Breast epithelium (tissue), 4 donors: Measurements from ENCODE around the gene TSPAN11. TPM values are rescaled to one million over a fixed set of nuclear protein-coding genes. Genes with fewer than 3 reads are reported as not detected.

Source experiments
- DNase-seq, 2 donors: peaks; one replicate each; pipeline ENCODE4 v3.0.0-alpha.2; 2019; ENCODE audit warnings: low spot score in 2 of 2
- H3K27ac ChIP-seq, 2 donors: fragments of 200-600 bp; sonication (generic) in 1 of 2; one replicate each; pipeline ENCODE4 v1.5.1; 2016 to 2019; ENCODE audit warnings: mild to moderate bottlenecking in 1 of 2
- H3K27me3 ChIP-seq, 2 donors: fragments of 200-600 bp; sonication (generic) in 1 of 2; one replicate each; pipeline versions ENCODE4 v1.5.1 to v1.6.0; 2017 to 2019; ENCODE audit warnings: control low read depth in 1 of 2, mild to moderate bottlenecking in 1 of 2
- H3K36me3 ChIP-seq: fragments of 200-600 bp; one replicate; pipeline ENCODE4 v1.5.1; 2019
- H3K4me1 ChIP-seq, 2 donors: fragments of 200-600 bp; sonication (generic); one replicate each; pipeline ENCODE4 v1.5.1; 2016 to 2019; ENCODE audit warnings: control low read depth in 1 of 2
- H3K4me3 ChIP-seq, 3 donors: fragments of 200-600 bp; sonication (generic); 1 replicate in 2 of 3; 2 replicates in 1 of 3; pipeline ENCODE4 v1.5.1; 2016 to 2019; ENCODE audit warnings: mild to moderate bottlenecking in 3 of 3, moderate library complexity in 2 of 3
- H3K9me3 ChIP-seq, 2 donors: fragments of 200-600 bp; sonication (generic) in 1 of 2; one replicate each; pipeline ENCODE4 v1.5.1; 2016 to 2019; ENCODE audit warnings: control low read depth in 1 of 2
- POLR2A ChIP-seq: fragments of 450-650 bp; IDR thresholded peaks from one replicate; pipeline ENCODE4 v1.6.1; 2016; ENCODE audit warnings: antibody characterized with exemption, mild to moderate bottlenecking, moderate library complexity
- POLR2AphosphoS5 ChIP-seq, 3 donors: sonication (generic); formaldehyde crosslinking; IDR thresholded peaks; one replicate each; pipeline ENCODE4 v1.6.1; 2017; ENCODE audit warnings: antibody characterized with exemption in 3 of 3
- intact Hi-C: fragments of 100-400 bp; cut with DNase I; formaldehyde crosslinking; loops from one replicate; pipeline ENCODE4 v1.15.1; 2023; ENCODE audit warnings: low total_unique reads
- total RNA-seq, 3 donors: library from RNA; depleted of rRNA; stranded (reverse); fragments of >200 nt; gene quantifications; one replicate each; pipeline ENCODE4 v1.1.0, GENCODE V29; 2016
- TF ChIP-seq, protein P1 (sequence below), 3 donors: fragments of 450-650 bp; IDR thresholded peaks; one replicate each; pipeline ENCODE4 v1.5.1; 2016 to 2017; ENCODE audit warnings: antibody characterized with exemption in 3 of 3, mild to moderate bottlenecking in 3 of 3, moderate library complexity in 3 of 3

TSPAN11 gene
- total RNA-seq, 3 donors from 2014 or later = 0.48 to 1.3 (median 0.73) TPM

DNA sequence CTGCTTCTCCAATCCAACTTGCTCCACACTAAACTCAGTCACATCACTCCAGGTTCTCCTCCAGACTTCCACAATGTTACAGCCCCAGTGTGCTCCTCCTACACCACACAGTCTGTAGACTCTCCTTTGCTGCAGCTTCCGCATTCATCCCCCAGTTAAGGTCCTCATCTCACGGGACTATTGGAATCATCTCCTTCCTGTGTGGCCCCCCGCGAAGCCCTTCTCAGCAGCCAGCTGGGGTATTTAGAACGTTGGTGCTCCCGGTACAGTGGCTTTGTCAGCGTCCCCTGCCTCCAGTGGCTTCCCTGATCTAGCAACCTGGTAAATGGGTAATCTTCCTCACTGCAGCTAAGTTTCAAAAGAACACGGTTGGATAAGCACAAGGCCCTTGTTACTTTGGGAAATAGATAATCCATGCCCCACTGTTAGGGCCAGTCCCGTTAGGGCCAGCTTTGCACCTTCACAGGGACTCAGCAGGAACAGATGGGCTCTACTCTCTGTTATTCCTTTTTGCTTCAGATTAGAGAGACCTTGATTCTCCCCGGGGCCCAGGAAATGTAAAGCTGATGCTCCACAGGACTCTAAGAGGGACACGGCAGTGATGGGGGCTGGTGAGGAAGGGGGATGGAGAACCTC, 823 bp upstream of the TSPAN11 start:
- intact Hi-C loops = no loop called here
- peaks cover 0 to 8% of the 10 kb centered on the region in 2 donors for H3K27me3 ChIP-seq
- H3K4me1 ChIP-seq = no peaks in the 10 kb centered on the region
- H3K4me3 ChIP-seq = peak overlapping the region; percentile 31 to 76 (median 54)
- no peak for DNase-seq
- H3K27ac ChIP-seq = peak overlapping the region in 1 of 2 donors; percentile 35
- no peaks in the 10 kb centered on the region for H3K9me3 ChIP-seq
- no peaks in the 10 kb centered on the region for H3K36me3 ChIP-seq
- TF ChIP-seq, protein P1, sequence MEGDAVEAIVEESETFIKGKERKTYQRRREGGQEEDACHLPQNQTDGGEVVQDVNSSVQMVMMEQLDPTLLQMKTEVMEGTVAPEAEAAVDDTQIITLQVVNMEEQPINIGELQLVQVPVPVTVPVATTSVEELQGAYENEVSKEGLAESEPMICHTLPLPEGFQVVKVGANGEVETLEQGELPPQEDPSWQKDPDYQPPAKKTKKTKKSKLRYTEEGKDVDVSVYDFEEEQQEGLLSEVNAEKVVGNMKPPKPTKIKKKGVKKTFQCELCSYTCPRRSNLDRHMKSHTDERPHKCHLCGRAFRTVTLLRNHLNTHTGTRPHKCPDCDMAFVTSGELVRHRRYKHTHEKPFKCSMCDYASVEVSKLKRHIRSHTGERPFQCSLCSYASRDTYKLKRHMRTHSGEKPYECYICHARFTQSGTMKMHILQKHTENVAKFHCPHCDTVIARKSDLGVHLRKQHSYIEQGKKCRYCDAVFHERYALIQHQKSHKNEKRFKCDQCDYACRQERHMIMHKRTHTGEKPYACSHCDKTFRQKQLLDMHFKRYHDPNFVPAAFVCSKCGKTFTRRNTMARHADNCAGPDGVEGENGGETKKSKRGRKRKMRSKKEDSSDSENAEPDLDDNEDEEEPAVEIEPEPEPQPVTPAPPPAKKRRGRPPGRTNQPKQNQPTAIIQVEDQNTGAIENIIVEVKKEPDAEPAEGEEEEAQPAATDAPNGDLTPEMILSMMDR (IDR thresholded peaks at IDR 0.05) = no peak
- TF ChIP-seq POLR2AphosphoS5 (IDR thresholded peaks at IDR 0.05) = no peak
- TF ChIP-seq POLR2A = no peak

DNA sequence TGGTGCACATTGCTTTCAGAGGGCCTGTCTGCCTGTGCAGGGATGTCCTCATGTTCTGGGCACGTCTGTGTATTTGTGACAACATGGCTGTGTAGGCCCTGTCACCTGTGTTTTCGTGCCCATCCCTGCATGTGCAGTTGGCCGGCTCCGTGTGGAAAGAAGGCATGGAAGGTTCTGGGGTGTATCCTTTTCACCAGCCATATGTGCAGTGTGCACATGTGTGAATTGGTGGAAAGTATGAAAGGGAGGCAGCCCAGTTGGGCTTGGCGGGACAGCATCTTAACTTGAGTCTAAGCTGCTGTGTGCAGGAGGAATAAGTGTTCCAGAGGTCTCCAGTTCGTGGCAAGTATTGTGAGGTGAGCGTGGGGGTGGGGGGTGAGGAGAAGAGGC, 669 bp downstream of the TSPAN11 start:
- Histone ChIP-seq H3K4me1 (no peaks in the 10 kb centered on the region), H3K36me3 (no peaks in the 10 kb centered on the region), H3K27ac (peak overlapping the region in 1 of 2 donors; percentile 35), H3K9me3 (no peaks in the 10 kb centered on the region), H3K4me3 (peak overlapping the region in 2 of 3 donors; percentile 54 to 76), H3K27me3 (peaks cover 0 to 8% of the 10 kb centered on the region in 2 donors)
- TF ChIP-seq, protein P1 (IDR thresholded peaks at IDR 0.05) = no peak
- no peak for TF ChIP-seq POLR2A
- TF ChIP-seq POLR2AphosphoS5 (IDR thresholded peaks at IDR 0.05) = no peak
- DNase-seq = no peak
- intact Hi-C loops = no loop called here

DNA sequence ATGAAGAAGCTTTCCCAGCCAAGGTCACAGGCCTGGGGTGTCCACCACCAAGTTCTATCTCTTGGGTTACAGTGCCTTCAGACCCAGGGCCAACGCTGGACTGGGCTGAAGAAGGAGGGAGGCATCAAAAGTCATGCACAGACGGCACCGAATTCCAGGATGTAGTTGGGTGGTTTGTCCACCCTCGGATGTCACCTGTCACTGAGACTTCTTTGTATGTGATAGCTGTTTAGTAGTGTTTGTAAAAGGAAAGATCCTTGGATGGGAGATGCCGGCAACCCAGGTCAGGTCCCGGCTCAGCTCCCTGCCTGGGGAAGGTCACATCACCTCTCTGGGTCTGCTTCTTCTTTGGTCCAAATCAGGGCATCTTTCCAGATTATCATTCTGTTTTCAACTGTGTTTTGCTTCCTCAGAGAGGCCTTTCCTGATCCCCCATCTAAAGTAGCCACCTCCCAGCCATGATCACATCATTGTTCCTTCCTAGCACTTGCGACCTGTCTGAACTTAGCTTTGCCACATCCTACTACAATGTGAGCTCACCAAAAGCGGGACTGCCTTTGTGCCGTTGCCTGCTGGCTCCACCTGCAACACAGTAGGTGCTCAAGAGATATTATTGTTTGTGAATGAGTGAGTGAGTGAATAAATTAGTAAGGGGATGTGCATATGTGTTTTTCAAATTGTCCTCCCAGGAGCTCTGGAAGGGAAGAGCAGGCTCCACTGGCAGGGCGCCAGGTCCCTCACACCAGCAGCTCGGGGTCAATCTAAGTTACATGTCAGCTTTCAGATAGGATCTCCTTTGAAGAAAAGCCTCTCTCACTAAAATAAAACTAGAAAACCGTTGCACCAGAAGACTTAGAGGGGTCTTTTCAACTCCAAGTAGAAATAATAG, 2.1 kb downstream of the TSPAN11 start:
- DNase-seq = no peak
- H3K4me3 ChIP-seq = no peak overlapping the region
- no peak overlapping the region for H3K27ac ChIP-seq
- H3K9me3 ChIP-seq = no peaks in the 10 kb centered on the region
- no peaks in the 10 kb centered on the region for H3K36me3 ChIP-seq
- no peaks in the 10 kb centered on the region for H3K4me1 ChIP-seq
- TF ChIP-seq, protein P1 (IDR thresholded peaks at IDR 0.05) = no peak
- no peak for TF ChIP-seq POLR2AphosphoS5 (IDR thresholded peaks at IDR 0.05)
- no peak for TF ChIP-seq POLR2A
- peaks cover 0 to 8% of the 10 kb centered on the region in 2 donors for H3K27me3 ChIP-seq
- intact Hi-C loops = no loop called here

DNA sequence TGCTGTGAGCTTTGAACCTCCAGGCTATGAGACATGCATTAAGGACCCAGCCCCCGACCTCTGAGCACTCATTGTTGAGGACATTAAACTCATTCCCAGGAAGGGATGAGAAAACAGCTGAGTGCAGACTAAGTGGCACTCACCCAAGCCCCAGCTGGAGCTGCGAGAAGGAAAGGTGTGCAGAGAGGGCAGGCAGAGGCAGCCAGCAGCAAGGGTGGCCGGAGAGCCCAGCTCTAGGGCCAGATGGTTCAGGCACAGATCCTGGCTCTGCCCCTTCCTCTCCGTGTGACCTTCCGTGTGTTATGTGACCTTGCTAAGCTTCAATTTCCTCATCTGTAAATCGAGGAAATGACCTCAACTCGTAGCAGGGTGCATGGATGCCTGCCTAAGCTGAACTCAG, 3.7 kb downstream of the TSPAN11 start:
- intact Hi-C loops = no loop called here
- no peaks in the 10 kb centered on the region for H3K4me1 ChIP-seq
- no peak for DNase-seq
- H3K27me3 ChIP-seq = peaks cover 0 to 8% of the 10 kb centered on the region in 2 donors
- TF ChIP-seq POLR2AphosphoS5 (IDR thresholded peaks at IDR 0.05) (no peak), POLR2A (no peak)
- TF ChIP-seq, protein P1 (IDR thresholded peaks at IDR 0.05) = no peak
- H3K27ac ChIP-seq = no peak overlapping the region
- H3K36me3 ChIP-seq = no peaks in the 10 kb centered on the region
- H3K9me3 ChIP-seq = no peaks in the 10 kb centered on the region
- H3K4me3 ChIP-seq = no peak overlapping the region

DNA sequence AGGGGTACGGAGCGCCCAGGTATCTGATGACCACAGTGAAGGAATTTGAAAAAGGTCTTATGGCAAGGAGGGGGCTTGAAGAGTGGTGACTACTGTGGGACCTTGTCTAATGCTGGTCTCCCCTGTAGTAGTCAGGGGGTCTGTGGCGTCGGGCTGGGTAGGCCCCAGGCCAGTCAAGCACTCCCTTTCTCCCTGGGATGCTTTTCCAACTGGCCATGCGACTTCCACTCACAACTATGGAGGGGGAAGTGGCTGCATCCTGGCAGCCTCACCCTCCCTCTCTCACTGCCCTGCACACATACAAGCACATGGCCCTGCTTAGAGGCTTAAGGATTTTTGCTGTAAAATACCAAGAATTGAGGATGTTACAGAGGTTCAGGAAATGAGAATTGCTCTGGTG, 4.1 kb downstream of the TSPAN11 start:
- no peak for DNase-seq
- H3K4me3 ChIP-seq = no peak overlapping the region
- H3K36me3 ChIP-seq = no peaks in the 10 kb centered on the region
- H3K27me3 ChIP-seq = peaks cover 0 to 8% of the 10 kb centered on the region in 2 donors
- intact Hi-C loops = no loop called here
- no peaks in the 10 kb centered on the region for H3K9me3 ChIP-seq
- no peak overlapping the region for H3K27ac ChIP-seq
- TF ChIP-seq POLR2A (no peak), POLR2AphosphoS5 (IDR thresholded peaks at IDR 0.05) (no peak)
- TF ChIP-seq, protein P1 (IDR thresholded peaks at IDR 0.05) = no peak
- H3K4me1 ChIP-seq = no peaks in the 10 kb centered on the region
